Neural cell (in vitro differentiated cells): ENCODE measurements around the gene TAGLN2. TPM values are rescaled to one million over a fixed set of nuclear protein-coding genes. Genes with fewer than 3 reads are reported as not detected.

Experiments
- H2AFZ ChIP-seq: fragments of 200-600, 300-800 bp; sonication (generic), shearing (Covaris generic); 2 replicates; pipeline ENCODE4 v1.6.0; 2014; ENCODE audit warnings: low read depth, mild to moderate bottlenecking, antibody characterized with exemption, low read length, moderate library complexity
- H3F3A ChIP-seq: fragments of 200-600 bp; shearing (Covaris generic); 2 replicates; pipeline ENCODE4 v1.6.1; 2016; ENCODE audit warnings: mild to moderate bottlenecking, moderate library complexity, mixed read lengths, antibody characterized with exemption, low read length; ENCODE audit not compliant: insufficient read depth, poor library complexity, severe bottlenecking
- H3K27ac ChIP-seq: fragments of 200-600, 300-800 bp; sonication (generic), shearing (Covaris generic); 2 replicates; pipeline ENCODE4 v1.5.1; 2014; ENCODE audit warnings: mild to moderate bottlenecking, low read length, moderate library complexity
- H3K27me3 ChIP-seq: fragments of 300-800, 200-600 bp; sonication (generic), shearing (Covaris generic); 2 replicates; pipeline ENCODE4 v1.6.0; 2014; ENCODE audit warnings: mild to moderate bottlenecking, low read depth, low read length, moderate library complexity; ENCODE audit not compliant: insufficient read depth
- H3K36me3 ChIP-seq: fragments of 300-800, 200-600 bp; sonication (generic), shearing (Covaris generic); 2 replicates; pipeline ENCODE4 v1.5.1; 2014; ENCODE audit warnings: mild to moderate bottlenecking, antibody characterized with exemption, low read length, moderate library complexity; ENCODE audit not compliant: insufficient read depth
- H3K4me2 ChIP-seq: fragments of 300-800, 200-600 bp; sonication (generic), shearing (Covaris generic); 2 replicates; pipeline ENCODE4 v1.6.0; 2014; ENCODE audit warnings: mild to moderate bottlenecking, low read length
- H3K4me3 ChIP-seq: fragments of 300-800, 200-600 bp; sonication (generic), shearing (Covaris generic); 2 replicates; pipeline ENCODE4 v1.5.1; 2014; ENCODE audit warnings: mild to moderate bottlenecking, low read length, moderate library complexity
- H3K79me2 ChIP-seq: fragments of 200-600 bp; shearing (Covaris generic); replicated peaks from 2 replicates; pipeline ENCODE4 v1.6.0; 2014; ENCODE audit warnings: mild to moderate bottlenecking, low read length, moderate library complexity; ENCODE audit not compliant: insufficient read depth
- H3K9ac ChIP-seq: fragments of 300-800, 200-600 bp; sonication (generic), shearing (Covaris generic); 2 replicates; pipeline ENCODE4 v1.6.1; 2016; ENCODE audit warnings: mild to moderate bottlenecking, low read length, mixed read lengths
- H3K9me2 ChIP-seq: fragments of 200-600 bp; shearing (Covaris generic); 2 replicates; pipeline ENCODE4 v1.6.1; 2016; ENCODE audit warnings: mild to moderate bottlenecking, low read length, mixed read lengths; ENCODE audit not compliant: insufficient read depth
- H3K9me3 ChIP-seq: fragments of 200-600, 300-800 bp; sonication (generic), shearing (Covaris generic); 2 replicates; pipeline ENCODE4 v1.6.1; 2016; ENCODE audit warnings: mild to moderate bottlenecking, mixed run types, low read length, moderate library complexity, mixed read lengths
- H4K20me1 ChIP-seq: fragments of 200-600 bp; shearing (Covaris generic); 2 replicates; pipeline ENCODE4 v1.6.1; 2016; ENCODE audit warnings: mild to moderate bottlenecking, mixed run types; ENCODE audit not compliant: insufficient read depth
- EP300 ChIP-seq: fragments of 450-650 bp; conservative IDR thresholded peaks from 2 replicates; pipeline ENCODE4 v1.6.1; 2014; ENCODE audit warnings: antibody characterized with exemption, mild to moderate bottlenecking, moderate library complexity; ENCODE audit not compliant: poor library complexity, severe bottlenecking
- EZH2 ChIP-seq: fragments of 200-600, 300-800 bp; shearing (Covaris generic), sonication (generic); IDR thresholded peaks from 2 replicates; pipeline ENCODE4 v1.6.1; 2014; ENCODE audit warnings: antibody characterized with exemption, low read length, borderline replicate concordance, mild to moderate bottlenecking; ENCODE audit not compliant: insufficient read depth, poor library complexity, severe bottlenecking
- MXI1 ChIP-seq: fragments of 450-650 bp; conservative IDR thresholded peaks from 2 replicates; pipeline ENCODE4 v1.6.1; 2014; ENCODE audit warnings: antibody characterized with exemption, mild to moderate bottlenecking; ENCODE audit not compliant: poor library complexity, severe bottlenecking
- POLR2AphosphoS5 ChIP-seq: IDR thresholded peaks from 2 replicates; pipeline ENCODE4 v1.6.1; 2012
- RAD21 ChIP-seq: fragments of 450-650 bp; conservative IDR thresholded peaks from 2 replicates; pipeline ENCODE4 v1.6.1; 2014; ENCODE audit warnings: antibody characterized with exemption, mild to moderate bottlenecking, moderate library complexity
- SMC3 ChIP-seq: fragments of 450-650 bp; conservative IDR thresholded peaks from 2 replicates; pipeline ENCODE4 v1.6.1; 2014; ENCODE audit warnings: antibody characterized with exemption, mild to moderate bottlenecking, moderate library complexity; ENCODE audit not compliant: poor library complexity
- TAF1 ChIP-seq: IDR thresholded peaks from 2 replicates; pipeline ENCODE4 v1.6.1; 2012; ENCODE audit warnings: low read depth
- polyA plus RNA-seq: library from polyadenylated mRNA; depleted of rRNA; stranded (reverse); fragments of >200 nt; gene quantifications from 2 replicates; pipeline ENCODE4 v1.2.3, GENCODE V29; 2014
- TF ChIP-seq, protein P1 (sequence below): fragments of 450-650 bp; IDR thresholded peaks from 2 replicates; pipeline ENCODE4 v1.5.1; 2014; ENCODE audit warnings: antibody characterized with exemption, mild to moderate bottlenecking, moderate library complexity; ENCODE audit not compliant: poor library complexity, severe bottlenecking

TAGLN2 gene
- polyA plus RNA-seq, 1 donor from 2014 or later: 0.52 TPM

DNA sequence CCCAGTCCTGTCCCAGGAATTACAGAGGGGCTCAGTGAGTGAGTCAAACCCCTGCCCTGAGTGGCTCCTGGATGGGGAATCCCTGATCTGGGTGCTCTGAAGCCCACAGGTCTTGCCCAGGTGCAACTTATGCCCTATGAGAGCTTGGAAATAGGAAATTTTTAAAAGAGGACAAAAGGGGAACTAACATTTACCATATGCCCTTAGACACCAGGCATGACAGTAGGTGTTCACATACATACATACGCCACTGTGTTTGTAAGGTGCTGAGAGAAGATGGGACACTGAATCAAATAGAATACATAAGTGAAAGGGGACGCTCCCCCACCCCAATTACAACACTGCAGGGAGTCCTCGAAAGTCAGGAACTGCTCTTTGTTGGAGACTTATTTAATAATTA is 26.8 kb downstream of the TAGLN2 start:
- Histone ChIP-seq H3K9me3 (no peaks in the 10 kb centered on the region), H3K36me3 (no peaks in the 10 kb centered on the region), H3K27ac (no peak overlapping the region), H3K9ac (no peak overlapping the region), H3K79me2 (no peaks in the 10 kb centered on the region), H3F3A (no peaks in the 10 kb centered on the region), H4K20me1 (no peaks in the 10 kb centered on the region), H3K4me2 (no peak overlapping the region), H3K9me2 (no peaks in the 10 kb centered on the region), H2AFZ (no peak overlapping the region), H3K4me3 (no peak overlapping the region), H3K27me3 (no peaks in the 10 kb centered on the region)
- TF ChIP-seq EP300: no peak
- no peak for TF ChIP-seq RAD21

DNA sequence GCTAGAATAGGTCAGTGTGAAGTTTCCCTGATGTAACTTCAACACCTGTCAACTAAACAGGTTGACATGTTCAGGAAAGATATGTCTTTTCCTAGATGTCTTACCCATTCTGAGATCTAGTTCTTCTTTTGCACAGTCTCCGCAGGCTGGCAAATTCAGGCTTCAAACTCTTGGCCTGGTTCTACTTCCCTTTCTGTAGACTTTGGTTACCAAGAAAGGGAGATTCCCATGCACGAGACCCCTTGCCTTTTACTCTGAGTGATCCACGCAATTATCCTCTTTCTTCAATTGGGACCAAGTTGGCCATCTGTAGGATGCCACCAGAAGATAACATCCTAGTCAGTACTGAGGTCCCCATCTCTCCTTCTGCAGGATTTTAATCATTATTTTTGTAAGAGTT is 27.3 kb downstream of the TAGLN2 start:
- Histone ChIP-seq H3K27ac (no peak overlapping the region), H2AFZ (no peak overlapping the region), H3K4me2 (no peak overlapping the region), H3K9me2 (no peaks in the 10 kb centered on the region), H3K79me2 (no peaks in the 10 kb centered on the region), H3K4me3 (no peak overlapping the region), H3K27me3 (no peaks in the 10 kb centered on the region), H3K9me3 (no peaks in the 10 kb centered on the region), H3K36me3 (no peaks in the 10 kb centered on the region), H3K9ac (no peak overlapping the region), H3F3A (no peaks in the 10 kb centered on the region), H4K20me1 (no peaks in the 10 kb centered on the region)
- TF ChIP-seq RAD21 (no peak), POLR2AphosphoS5 (no peak), SMC3 (no peak), TAF1 (no peak)
- TF ChIP-seq, protein P1, sequence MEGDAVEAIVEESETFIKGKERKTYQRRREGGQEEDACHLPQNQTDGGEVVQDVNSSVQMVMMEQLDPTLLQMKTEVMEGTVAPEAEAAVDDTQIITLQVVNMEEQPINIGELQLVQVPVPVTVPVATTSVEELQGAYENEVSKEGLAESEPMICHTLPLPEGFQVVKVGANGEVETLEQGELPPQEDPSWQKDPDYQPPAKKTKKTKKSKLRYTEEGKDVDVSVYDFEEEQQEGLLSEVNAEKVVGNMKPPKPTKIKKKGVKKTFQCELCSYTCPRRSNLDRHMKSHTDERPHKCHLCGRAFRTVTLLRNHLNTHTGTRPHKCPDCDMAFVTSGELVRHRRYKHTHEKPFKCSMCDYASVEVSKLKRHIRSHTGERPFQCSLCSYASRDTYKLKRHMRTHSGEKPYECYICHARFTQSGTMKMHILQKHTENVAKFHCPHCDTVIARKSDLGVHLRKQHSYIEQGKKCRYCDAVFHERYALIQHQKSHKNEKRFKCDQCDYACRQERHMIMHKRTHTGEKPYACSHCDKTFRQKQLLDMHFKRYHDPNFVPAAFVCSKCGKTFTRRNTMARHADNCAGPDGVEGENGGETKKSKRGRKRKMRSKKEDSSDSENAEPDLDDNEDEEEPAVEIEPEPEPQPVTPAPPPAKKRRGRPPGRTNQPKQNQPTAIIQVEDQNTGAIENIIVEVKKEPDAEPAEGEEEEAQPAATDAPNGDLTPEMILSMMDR: no peak

DNA sequence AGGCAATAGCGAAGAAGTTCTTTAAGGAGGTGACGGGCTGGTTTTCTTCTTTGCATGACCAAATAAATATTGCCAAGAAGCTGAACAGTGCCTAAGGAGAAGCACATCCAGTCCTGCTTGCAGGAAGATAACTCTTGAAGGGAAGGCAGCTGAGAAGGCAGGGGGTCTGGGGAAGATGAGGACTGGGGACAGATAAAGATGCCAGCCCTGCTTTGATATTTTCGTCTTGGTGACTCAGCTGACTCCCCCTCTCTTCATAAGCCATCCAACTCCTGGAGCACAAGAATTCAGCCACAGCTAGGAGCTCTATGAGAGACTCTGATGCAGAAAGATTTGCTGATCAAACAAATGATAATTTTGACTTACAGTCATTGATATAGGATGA is 28.8 kb downstream of the TAGLN2 start:
- Histone ChIP-seq H4K20me1 (no peaks in the 10 kb centered on the region), H3K9ac (no peak overlapping the region), H3K27me3 (no peaks in the 10 kb centered on the region), H3K4me3 (no peak overlapping the region), H3K4me2 (no peak overlapping the region), H3K9me2 (no peaks in the 10 kb centered on the region), H3K9me3 (no peaks in the 10 kb centered on the region), H3K27ac (no peak overlapping the region), H3F3A (no peaks in the 10 kb centered on the region), H2AFZ (no peak overlapping the region), H3K36me3 (no peaks in the 10 kb centered on the region), H3K79me2 (no peaks in the 10 kb centered on the region)
- TF ChIP-seq MXI1: no peak
- no peak for TF ChIP-seq EZH2
- TF ChIP-seq POLR2AphosphoS5: no peak
- no peak for TF ChIP-seq SMC3
